IMR-90 (cell line): ENCODE results near the gene MED12L. TPM values are rescaled to one million over a fixed set of nuclear protein-coding genes. Genes with fewer than 3 reads are reported as not detected.

Source experiments
- ATAC-seq: fragments of 200-7000 bp; cut with Tn5 transposase; 2 replicates; pipeline ENCODE4 v1.9.1; 2020; ENCODE audit warnings: low read depth, mild to moderate bottlenecking, moderate library complexity
- BruUV-seq: library from RNA; stranded (reverse); fragments of 400-500 nt; replicated peaks from 2 replicates; lab custom pipeline; 2021; lab: Mats Ljungman, UMichigan
- CTCF ChIA-PET: fragments of 300-600 bp; formaldehyde crosslinking; extraction: SDS; loops from one replicate; lab custom pipeline; 2021; ENCODE audit warnings: antibody characterized with exemption; lab: Yijun Ruan, JAX
- POLR2A ChIA-PET: fragments of 300-600 bp; sonication (Branson Sonifier 250); formaldehyde crosslinking; loops from one replicate; lab custom pipeline; 2022; ENCODE audit warnings: antibody characterized with exemption; ENCODE audit not compliant: unreplicated experiment; lab: Charles Lee
- DNase-seq: peaks from one replicate; pipeline ENCODE4 v3.0.0; 2013
- H2AFZ ChIP-seq: replicated peaks from 2 replicates; pipeline ENCODE3; 2013; ENCODE audit warnings: low read length, mild to moderate bottlenecking; ENCODE audit not compliant: poor library complexity
- H2AK5ac ChIP-seq: 2 replicates; pipeline ENCODE4 v1.6.1; 2013; ENCODE audit warnings: low read depth, low read length, inconsistent platforms
- H2AK9ac ChIP-seq: replicated peaks from 2 replicates; pipeline ENCODE3; 2013; ENCODE audit warnings: mild to moderate bottlenecking, low read depth, low read length, moderate library complexity; ENCODE audit not compliant: poor library complexity
- H2BK120ac ChIP-seq: 2 replicates; pipeline ENCODE4 v1.6.1; 2013; ENCODE audit warnings: low read depth, low read length, inconsistent platforms
- H2BK15ac ChIP-seq: 3 replicates; pipeline ENCODE4 v1.6.1; 2013; ENCODE audit warnings: low read depth, low read length, inconsistent platforms
- H2BK20ac ChIP-seq: 2 replicates; pipeline ENCODE4 v1.6.1; 2013; ENCODE audit warnings: low read depth, mild to moderate bottlenecking, inconsistent platforms, low read length, moderate library complexity
- H2BK5ac ChIP-seq: 2 replicates; pipeline ENCODE4 v1.6.1; 2013; ENCODE audit warnings: mild to moderate bottlenecking, low read depth, low read length, inconsistent platforms; ENCODE audit not compliant: poor library complexity, severe bottlenecking
- H3K14ac ChIP-seq: replicated peaks from 2 replicates; pipeline ENCODE4 v1.6.1; 2013; ENCODE audit warnings: low read depth, low read length, inconsistent platforms
- H3K18ac ChIP-seq: 2 replicates; pipeline ENCODE4 v1.6.1; 2013; ENCODE audit warnings: low read depth, low read length, control low read depth
- H3K23ac ChIP-seq: 2 replicates; pipeline ENCODE4 v1.6.1; 2013; ENCODE audit warnings: low read depth, low read length, inconsistent platforms
- H3K27ac ChIP-seq: 2 replicates; pipeline ENCODE4 v1.5.1; 2013; ENCODE audit warnings: mild to moderate bottlenecking, control low read depth, low read length; ENCODE audit not compliant: insufficient read depth
- H3K27me3 ChIP-seq: 2 replicates; pipeline ENCODE4 v1.6.1; 2013; ENCODE audit warnings: low read length; ENCODE audit not compliant: control insufficient read depth, insufficient read depth
- H3K36me3 ChIP-seq: 2 replicates; pipeline ENCODE4 v1.6.1; 2013; ENCODE audit warnings: low read length, mixed read lengths; ENCODE audit not compliant: control insufficient read depth, insufficient read depth
- H3K4ac ChIP-seq: 2 replicates; pipeline ENCODE4 v1.6.1; 2013; ENCODE audit warnings: low read depth, low read length, inconsistent platforms
- H3K4me1 ChIP-seq: 2 replicates; pipeline ENCODE4 v1.6.1; 2013; ENCODE audit warnings: low read length, mixed read lengths; ENCODE audit not compliant: control insufficient read depth, insufficient read depth
- H3K4me2 ChIP-seq: 2 replicates; pipeline ENCODE4 v1.6.1; 2013; ENCODE audit warnings: low read depth, mild to moderate bottlenecking, control low read depth, low read length, moderate library complexity
- H3K4me3 ChIP-seq: 2 replicates; pipeline ENCODE4 v1.5.1; 2013; ENCODE audit warnings: low read depth, mild to moderate bottlenecking, control low read depth, low read length, moderate library complexity; ENCODE audit not compliant: insufficient read depth
- H3K56ac ChIP-seq: 2 replicates; pipeline ENCODE4 v1.6.1; 2013; ENCODE audit warnings: low read length, inconsistent platforms; ENCODE audit not compliant: insufficient read depth; ENCODE audit errors: extremely low read depth
- H3K79me1 ChIP-seq, 2 experiments: 2 replicates each; pipeline ENCODE4 v1.6.1; 2013; ENCODE audit warnings: low read length in 2 of 2, inconsistent platforms in 1 of 2, low read depth in 1 of 2
- H3K9ac ChIP-seq: 2 replicates; pipeline ENCODE4 v1.6.1; 2013; ENCODE audit warnings: low read depth, low read length, control low read depth
- H3K9me1 ChIP-seq: 2 replicates; pipeline ENCODE4 v1.6.1; 2013; ENCODE audit warnings: low read length, inconsistent platforms; ENCODE audit not compliant: insufficient read depth
- H3K9me3 ChIP-seq: 2 replicates; pipeline ENCODE4 v1.6.1; 2013; ENCODE audit warnings: low read length; ENCODE audit not compliant: control insufficient read depth, insufficient read depth
- H4K20me1 ChIP-seq: 2 replicates; pipeline ENCODE4 v1.6.1; 2013; ENCODE audit warnings: low read length, inconsistent platforms; ENCODE audit not compliant: insufficient read depth
- H4K5ac ChIP-seq: 2 replicates; pipeline ENCODE4 v1.6.1; 2013; ENCODE audit warnings: mild to moderate bottlenecking, low read depth, low read length, control low read depth
- H4K8ac ChIP-seq, 2 experiments: 2 replicates each; pipeline ENCODE4 v1.6.1; 2013; ENCODE audit warnings: low read depth in 2 of 2, low read length in 2 of 2, control low read depth in 1 of 2, inconsistent platforms in 1 of 2
- H4K91ac ChIP-seq: 2 replicates; pipeline ENCODE4 v1.6.1; 2013; ENCODE audit warnings: low read depth, low read length, inconsistent platforms; ENCODE audit not compliant: insufficient read depth
- CEBPB ChIP-seq: IDR thresholded peaks from 2 replicates; pipeline ENCODE4 v1.6.1; 2012; ENCODE audit warnings: low read depth, low read length, improper control_type of control experiment
- ELK1 ChIP-seq: fragments of 150-350 bp; IDR thresholded peaks from 2 replicates; pipeline ENCODE4 v1.6.1; 2016; ENCODE audit warnings: low read depth, mild to moderate bottlenecking, low read length, moderate library complexity, borderline replicate concordance
- FOS ChIP-seq: fragments of 150-350 bp; IDR thresholded peaks from 2 replicates; pipeline ENCODE4 v1.6.1; 2016; ENCODE audit warnings: low read depth, low read length
- POLR2A ChIP-seq: IDR thresholded peaks from 2 replicates; pipeline ENCODE4 v1.6.1; 2012; ENCODE audit warnings: mild to moderate bottlenecking, low read depth, low read length
- RCOR1 ChIP-seq: IDR thresholded peaks from 2 replicates; pipeline ENCODE4 v1.6.1; 2012; ENCODE audit warnings: mild to moderate bottlenecking, low read length, improper control_type of control experiment; ENCODE audit not compliant: insufficient replicate concordance
- RFX5 ChIP-seq: IDR thresholded peaks from 2 replicates; pipeline ENCODE4 v1.8.0; 2012; ENCODE audit warnings: low read depth, mild to moderate bottlenecking, low read length, moderate library complexity
- SMC3 ChIP-seq: fragments of 150-350 bp; IDR thresholded peaks from 2 replicates; pipeline ENCODE4 v1.6.1; 2016; ENCODE audit warnings: low read depth, mild to moderate bottlenecking, antibody characterized with exemption, low read length, moderate library complexity
- WGBS, 2 experiments: methylation state at CpG; one replicate each; pipeline versions ENCODE4 v1.1.5 to v1.1.7; 2013; ENCODE audit warnings: missing lambda C conversion rate in 2 of 2; ENCODE audit not compliant: insufficient read length in 1 of 2; ENCODE audit errors: extremely low coverage in 2 of 2; 5-methylcytosine and 5-hydroxymethylcytosine counted together
- dilution Hi-C: fragments of 300-500 bp; cut with HindIII; formaldehyde crosslinking; loops from one replicate; pipeline ENCODE4 v1.14.3; 2018; ENCODE audit warnings: low sequenced_read_pairs; ENCODE audit not compliant: unreplicated experiment
- in situ Hi-C: fragments of 300-500 bp; cut with MboI; formaldehyde crosslinking; loops from 3 replicates; pipeline ENCODE4 v1.14.3; 2019; ENCODE audit warnings: low sequenced_read_pairs, inconsistent platforms, mixed read lengths
- intact Hi-C: fragments of 100-400 bp; cut with micrococcal nuclease; formaldehyde crosslinking; loops from 2 replicates; pipeline ENCODE4 v1.10.0; 2022
- polyA plus RNA-seq, 3 experiments: library from polyadenylated mRNA; depleted of rRNA; stranded (reverse); fragments of >200 nt; gene quantifications; 2 replicates each; pipeline ENCODE4 v1.2.3, GENCODE V29; 2012; ENCODE audit warnings: low replicate concordance in 1 of 3
- total RNA-seq: library from RNA; depleted of rRNA; stranded (reverse); fragments of >200 nt; gene quantifications from 2 replicates; pipeline ENCODE4 v1.2.3, GENCODE V29; 2012

Gene MED12L
- total and polyA plus RNA-seq, 2 of the 4 experiments (the other 2 are of a cell fraction) = 0.05 to 0.18 TPM

- intact Hi-C loops = no loop called here
- dilution Hi-C loops = no loop called here
- no peak overlapping the region for H3K27ac ChIP-seq
- H4K5ac ChIP-seq = no peak overlapping the region
- no peaks in the 10 kb centered on the region for H3K79me1 ChIP-seq
- H3K4ac ChIP-seq = no peak overlapping the region
- no peak overlapping the region for H3K23ac ChIP-seq
- H2AK5ac ChIP-seq = no peak overlapping the region
- H4K8ac ChIP-seq = no peak overlapping the region
- ChIA-PET POLR2A (no interaction called here), CTCF (interaction anchor here (0.6 to 1.6 kb wide), 5 partner anchors 9 to 205 kb away, joined by 3 to 6 read pairs (median 4); no protein-coding TSS in a partner anchor)
- H3K18ac ChIP-seq = no peak overlapping the region; the same call in 1 of the 2 replicates
- peaks cover 3% of the 10 kb centered on the region; the same call in 1 of the 2 replicates for H3K9me1 ChIP-seq
- H2BK20ac ChIP-seq = no peak overlapping the region
- no peak overlapping the region for H2BK15ac ChIP-seq
- ATAC-seq (no peak), DNase-seq (peak; percentile 24)
- H3K4me2 ChIP-seq = no peak overlapping the region
- no peak overlapping the region for H2BK120ac ChIP-seq
- peaks cover 2% of the 10 kb centered on the region; the same call in 1 of the 2 replicates for H3K4me1 ChIP-seq
- no peak overlapping the region for H2AK9ac ChIP-seq
- no peak overlapping the region for H3K56ac ChIP-seq
- no peak overlapping the region for H2BK5ac ChIP-seq
- H2AFZ ChIP-seq = no peak overlapping the region
- H3K4me3 ChIP-seq = no peak overlapping the region
- no peaks in the 10 kb centered on the region for H3K36me3 ChIP-seq
- in situ Hi-C loops = no loop called here
- H4K91ac ChIP-seq = no peak overlapping the region
- H3K27me3 ChIP-seq = no peaks in the 10 kb centered on the region
- no peak for TF ChIP-seq ELK1
- no peak for TF ChIP-seq CEBPB
- no peak for TF ChIP-seq POLR2A
- no peak for TF ChIP-seq RFX5
- TF ChIP-seq FOS = no peak
- no peak for TF ChIP-seq RCOR1
- no peak for TF ChIP-seq SMC3
- H3K9me3 ChIP-seq = no peaks in the 10 kb centered on the region
- WGBS, 2 experiments = no CpG with 5 or more reads among the region's 4 CpGs
- no peaks in the 10 kb centered on the region for H4K20me1 ChIP-seq
- H3K9ac ChIP-seq = no peak overlapping the region
- no peak overlapping the region for H3K14ac ChIP-seq
- no TSS peak for BruUV-seq
These were observed 114.3 kb downstream of the MED12L start for GRCh38 chr3:151199554-151200438.
